ENCODE measurements around the gene ARHGAP12.

ARHGAP12 gene

GRCh38 chr10:31823358-31823757, 105.3 kb downstream of the ARHGAP12 start:
- TF ChIP-seq, protein P1, sequence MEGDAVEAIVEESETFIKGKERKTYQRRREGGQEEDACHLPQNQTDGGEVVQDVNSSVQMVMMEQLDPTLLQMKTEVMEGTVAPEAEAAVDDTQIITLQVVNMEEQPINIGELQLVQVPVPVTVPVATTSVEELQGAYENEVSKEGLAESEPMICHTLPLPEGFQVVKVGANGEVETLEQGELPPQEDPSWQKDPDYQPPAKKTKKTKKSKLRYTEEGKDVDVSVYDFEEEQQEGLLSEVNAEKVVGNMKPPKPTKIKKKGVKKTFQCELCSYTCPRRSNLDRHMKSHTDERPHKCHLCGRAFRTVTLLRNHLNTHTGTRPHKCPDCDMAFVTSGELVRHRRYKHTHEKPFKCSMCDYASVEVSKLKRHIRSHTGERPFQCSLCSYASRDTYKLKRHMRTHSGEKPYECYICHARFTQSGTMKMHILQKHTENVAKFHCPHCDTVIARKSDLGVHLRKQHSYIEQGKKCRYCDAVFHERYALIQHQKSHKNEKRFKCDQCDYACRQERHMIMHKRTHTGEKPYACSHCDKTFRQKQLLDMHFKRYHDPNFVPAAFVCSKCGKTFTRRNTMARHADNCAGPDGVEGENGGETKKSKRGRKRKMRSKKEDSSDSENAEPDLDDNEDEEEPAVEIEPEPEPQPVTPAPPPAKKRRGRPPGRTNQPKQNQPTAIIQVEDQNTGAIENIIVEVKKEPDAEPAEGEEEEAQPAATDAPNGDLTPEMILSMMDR (conservative IDR thresholded peaks at IDR 0.05; ENCODE audit: control insufficient read depth, insufficient read depth, low read depth, low read length), result no peak

DNA sequence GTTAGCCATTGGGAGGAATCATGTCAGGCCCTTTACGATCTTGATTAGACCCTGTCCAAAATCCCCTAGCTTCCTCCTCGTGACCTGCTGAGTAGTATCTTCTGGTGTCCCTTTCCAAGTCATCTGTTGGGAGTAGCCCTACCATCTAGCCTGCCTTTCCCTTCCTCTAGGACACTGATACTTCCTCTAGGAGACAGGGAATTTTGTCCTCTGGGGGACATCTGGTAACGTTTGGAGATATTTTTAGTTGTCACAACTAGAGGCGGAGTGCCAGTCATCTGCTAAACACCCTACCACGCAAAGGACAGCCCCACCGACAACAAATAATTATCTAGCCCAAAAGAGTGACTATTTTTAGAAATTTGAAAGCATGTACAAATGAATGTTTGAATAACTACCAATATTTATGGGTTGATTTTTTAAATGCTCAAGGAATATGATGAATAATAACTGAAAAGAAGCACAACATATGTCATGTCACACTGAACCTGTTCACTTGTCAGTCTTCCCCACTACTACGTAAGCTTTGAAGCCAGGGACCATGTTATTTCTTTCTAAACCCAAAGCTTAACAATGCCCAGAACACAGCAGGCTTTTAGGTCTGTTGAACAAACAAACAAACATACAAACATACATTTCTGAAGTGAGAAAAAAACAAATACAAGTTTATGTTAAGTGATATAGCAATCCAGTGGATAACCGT, 105.9 kb downstream of the ARHGAP12 start:
- H3K4me3 ChIP-seq (ENCODE audit: control insufficient read depth, low read depth, low read length), result no peak overlapping the region
- DNase-seq (ENCODE audit: low read depth), result no peak
- TF ChIP-seq, protein P1 (conservative IDR thresholded peaks at IDR 0.05; ENCODE audit: control insufficient read depth, insufficient read depth, low read depth, low read length), result no peak

More at GRCh38 chr10:31823358-31823757, 105.3 kb downstream of the ARHGAP12 start:
- DNase-seq (ENCODE audit: low read depth), result no peak
- no peak overlapping the region for H3K4me3 ChIP-seq (ENCODE audit: control insufficient read depth, low read depth, low read length)

- no peak for DNase-seq (ENCODE audit: low read depth)
- H3K4me3 ChIP-seq (ENCODE audit: control insufficient read depth, low read depth, low read length), result no peak overlapping the region
- TF ChIP-seq, protein P1 (conservative IDR thresholded peaks at IDR 0.05; ENCODE audit: control insufficient read depth, insufficient read depth, low read depth, low read length), result no peak
Measured at GRCh38 chr10:31822150-31822549, 106.5 kb downstream of the ARHGAP12 start.

DNA sequence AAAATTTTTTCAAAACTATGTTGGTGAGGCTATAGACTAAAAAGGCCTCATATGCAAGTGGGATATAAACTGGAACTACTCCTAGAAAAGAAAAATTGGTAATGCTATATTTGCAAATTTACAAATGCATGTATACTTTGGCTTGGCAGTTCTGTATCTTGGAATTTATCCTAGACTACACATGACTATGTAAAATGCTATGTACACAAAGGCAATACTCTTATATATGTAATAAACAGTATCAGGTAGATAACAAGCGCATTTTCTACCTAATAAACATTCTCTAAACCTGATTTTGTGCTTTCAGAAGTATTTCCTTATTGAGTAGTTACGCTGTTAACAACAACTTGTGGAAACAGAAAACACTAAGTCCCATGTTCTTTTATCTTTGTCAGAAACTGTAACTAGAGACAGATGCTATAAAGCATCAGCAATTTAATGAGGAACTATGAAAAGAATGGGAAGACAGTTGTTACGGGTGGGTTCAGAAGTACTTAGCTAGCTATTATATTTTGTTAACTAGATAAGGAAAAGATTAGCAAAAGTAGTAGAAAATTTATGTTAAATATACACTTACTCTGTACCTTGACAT, 107.8 kb downstream of the ARHGAP12 start:
- TF ChIP-seq, protein P1 (conservative IDR thresholded peaks at IDR 0.05; ENCODE audit: control insufficient read depth, insufficient read depth, low read depth, low read length), result no peak
- no peak overlapping the region for H3K4me3 ChIP-seq (ENCODE audit: control insufficient read depth, low read depth, low read length)
- no peak for DNase-seq (ENCODE audit: low read depth)

GRCh38 chr10:31820096-31820495, 108.5 kb downstream of the ARHGAP12 start:
- no peak overlapping the region for H3K4me3 ChIP-seq (ENCODE audit: control insufficient read depth, low read depth, low read length)
- TF ChIP-seq, protein P1 (conservative IDR thresholded peaks at IDR 0.05; ENCODE audit: control insufficient read depth, insufficient read depth, low read depth, low read length), result no peak
- no peak for DNase-seq (ENCODE audit: low read depth)

DNA sequence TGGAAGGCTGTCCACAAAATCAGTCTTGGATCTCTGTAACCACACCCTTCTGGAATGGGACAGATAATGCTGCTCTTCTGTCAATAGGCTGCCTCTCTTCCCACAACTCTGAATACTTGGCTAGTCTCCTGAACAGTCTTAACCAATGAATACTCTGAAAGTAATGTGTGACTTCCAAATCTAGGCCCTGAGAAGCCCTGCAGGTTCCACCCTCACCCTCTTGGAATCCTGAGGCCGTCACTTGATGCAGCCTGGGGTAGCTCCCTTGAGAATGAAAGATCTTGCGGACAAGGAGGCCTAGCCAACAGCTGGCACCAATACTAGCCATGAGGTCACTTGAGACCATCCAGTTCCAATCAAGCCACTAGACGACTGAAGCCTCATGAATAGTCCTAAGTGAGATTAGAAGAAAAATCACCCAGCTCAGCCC, 109.2 kb downstream of the ARHGAP12 start:
- DNase-seq (ENCODE audit: low read depth), result peak; percentile 84
- no peak overlapping the region for H3K4me3 ChIP-seq (ENCODE audit: control insufficient read depth, low read depth, low read length)
- TF ChIP-seq, protein P1 (conservative IDR thresholded peaks at IDR 0.05; ENCODE audit: control insufficient read depth, insufficient read depth, low read depth, low read length), result no peak

Data from fibroblast of mammary gland (primary cell).